Measurements from ENCODE around the gene EVI2A.
A peak's percentile ranks its signal among the peaks of the same experiment; 100 is the strongest.

Gene EVI2A

DNA sequence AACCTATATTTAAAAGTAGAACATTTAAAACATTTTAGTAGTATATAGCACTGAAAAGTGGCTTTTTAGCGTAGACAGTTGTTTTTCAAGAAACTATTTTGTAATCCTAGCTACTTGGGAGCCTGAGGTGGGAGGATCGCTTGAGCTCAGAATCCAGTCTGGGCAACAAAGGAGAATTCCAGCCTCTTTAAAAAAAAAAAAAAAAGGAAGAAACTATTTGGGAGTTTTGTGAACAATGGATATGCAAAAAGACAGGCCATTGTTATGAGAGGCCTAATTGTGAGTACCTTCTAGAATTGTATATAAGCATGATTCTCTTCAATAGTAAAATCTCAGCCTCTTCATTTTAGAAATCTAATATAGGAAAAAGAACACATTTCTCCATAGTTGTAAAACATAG lies 42.0 kb downstream of the EVI2A start:
- no peak for FAIRE-seq

DNA sequence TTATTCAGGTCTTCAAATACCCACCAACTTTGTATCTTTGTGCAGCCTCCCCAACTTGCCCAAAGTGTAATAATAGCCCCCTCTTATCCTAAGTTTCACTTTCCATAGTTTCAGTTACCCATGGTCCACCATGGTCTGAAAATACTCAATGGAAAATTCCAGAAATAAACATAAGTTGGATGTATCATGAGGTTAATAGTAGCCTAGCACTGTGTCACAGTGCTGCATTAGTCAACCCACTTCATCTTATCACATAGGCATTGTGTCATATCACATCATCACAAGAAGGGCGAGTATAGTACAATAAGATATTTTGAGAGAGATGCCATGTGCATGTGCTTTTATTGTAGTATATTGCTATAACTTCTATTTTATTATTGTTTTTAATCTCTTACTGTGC lies 46.3 kb downstream of the EVI2A start:
- DNase-seq (ENCODE audit: insufficient read length, low spot score) (no peak), FAIRE-seq (no peak)

More for the DNA sequence above, 42.0 kb downstream of the EVI2A start:
- DNase-seq (ENCODE audit: insufficient read length, low spot score) = no peak

DNA sequence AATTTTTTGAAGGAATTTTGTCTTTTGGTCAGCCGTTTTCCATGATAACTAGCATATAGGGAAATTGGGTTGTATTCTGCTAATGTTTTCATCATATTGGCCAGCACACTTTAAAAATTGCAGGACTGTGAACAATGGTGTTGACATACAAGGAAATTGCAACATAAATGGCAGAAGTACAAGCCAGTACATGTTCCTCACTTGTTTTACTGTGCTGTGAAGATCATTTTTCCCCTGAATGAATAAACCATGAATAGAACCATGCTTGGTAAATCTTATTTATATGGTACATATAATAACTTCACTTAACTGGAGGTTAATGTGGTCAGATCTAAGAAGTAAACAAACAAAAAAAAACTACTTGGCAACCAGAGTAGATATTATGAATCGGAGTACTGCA lies 47.2 kb downstream of the EVI2A start:
- DNase-seq (ENCODE audit: insufficient read length, low spot score) (peak; percentile 37), FAIRE-seq (no peak)

GRCh38 chr17:31273516-31273915 lies 47.9 kb downstream of the EVI2A start:
- DNase-seq (ENCODE audit: insufficient read length, low spot score) = no peak
- FAIRE-seq = no peak

DNA sequence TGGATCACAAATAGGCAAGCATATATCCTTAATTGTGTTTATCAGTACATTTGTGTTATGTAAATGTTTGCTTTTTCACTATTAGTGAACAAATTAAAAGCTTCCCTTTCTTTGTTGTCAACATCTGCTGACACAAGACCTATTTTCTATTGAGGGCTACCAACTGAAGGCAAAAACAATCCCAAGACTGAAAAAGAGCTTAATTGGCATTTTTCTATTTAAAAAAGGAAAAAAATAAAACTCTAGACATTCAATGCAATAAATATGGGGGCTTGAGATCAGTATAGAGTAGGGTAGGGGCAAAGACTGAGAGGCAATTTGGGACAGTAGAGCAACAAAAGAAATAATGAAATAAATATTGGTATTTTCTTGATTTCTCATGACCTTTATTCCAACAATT lies 48.6 kb downstream of the EVI2A start:
- DNase-seq (ENCODE audit: insufficient read length, low spot score) = no peak
- no peak for FAIRE-seq

DNA sequence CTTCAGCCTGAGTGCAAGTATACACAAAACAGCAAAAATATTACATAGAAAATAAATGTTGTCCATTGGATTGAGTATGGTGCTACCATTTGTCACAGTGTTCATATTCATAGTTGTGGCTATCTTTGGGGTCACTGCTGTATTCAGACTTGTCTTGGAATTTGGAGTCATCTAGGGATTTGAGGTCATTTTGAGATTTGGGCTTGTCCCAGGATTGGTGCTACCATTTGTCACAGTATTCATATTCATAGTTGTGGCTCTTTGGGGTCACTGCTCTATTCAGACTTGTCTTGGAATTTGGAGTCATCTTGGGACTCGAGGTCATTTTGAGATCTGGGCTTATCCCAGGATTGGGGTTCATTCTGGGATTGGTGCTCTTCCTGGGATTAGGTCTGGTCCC lies 49.2 kb downstream of the EVI2A start:
- FAIRE-seq (no peak), DNase-seq (ENCODE audit: insufficient read length, low spot score) (no peak)

GRCh38 chr17:31269578-31269983 lies 51.8 kb downstream of the EVI2A start:
- DNase-seq (ENCODE audit: insufficient read length, low spot score) (peak; percentile 88), FAIRE-seq (peak; percentile 99)

GRCh38 chr17:31269036-31269577 lies 52.3 kb downstream of the EVI2A start:
- FAIRE-seq (peak; percentile 9), DNase-seq (ENCODE audit: insufficient read length, low spot score) (no peak)

Data from HTR-8/SVneo (cell line).